IMR-90 (cell line): ENCODE results near the gene RPL36A. TPM values are rescaled to one million over a fixed set of nuclear protein-coding genes. Genes with fewer than 3 reads are reported as not detected.
A peak's percentile ranks its signal among the peaks of the same experiment; 100 is the strongest.

Source experiments
- ATAC-seq: fragments of 200-7000 bp; cut with Tn5 transposase; 2 replicates; pipeline ENCODE4 v1.9.1; 2020; ENCODE audit warnings: low read depth, mild to moderate bottlenecking, moderate library complexity
- BruUV-seq: library from RNA; stranded (reverse); fragments of 400-500 nt; replicated peaks from 2 replicates; lab custom pipeline; 2021; lab: Mats Ljungman, UMichigan
- CTCF ChIA-PET: fragments of 300-600 bp; formaldehyde crosslinking; extraction: SDS; loops from one replicate; lab custom pipeline; 2021; ENCODE audit warnings: antibody characterized with exemption; lab: Yijun Ruan, JAX
- POLR2A ChIA-PET: fragments of 300-600 bp; sonication (Branson Sonifier 250); formaldehyde crosslinking; loops from one replicate; lab custom pipeline; 2022; ENCODE audit warnings: antibody characterized with exemption; ENCODE audit not compliant: unreplicated experiment; lab: Charles Lee
- DNase-seq: peaks from one replicate; pipeline ENCODE4 v3.0.0; 2013
- H2AFZ ChIP-seq: replicated peaks from 2 replicates; pipeline ENCODE3; 2013; ENCODE audit warnings: low read length, mild to moderate bottlenecking; ENCODE audit not compliant: poor library complexity
- H2AK5ac ChIP-seq: 2 replicates; pipeline ENCODE4 v1.6.1; 2013; ENCODE audit warnings: low read depth, low read length, inconsistent platforms
- H2AK9ac ChIP-seq: replicated peaks from 2 replicates; pipeline ENCODE3; 2013; ENCODE audit warnings: mild to moderate bottlenecking, low read depth, low read length, moderate library complexity; ENCODE audit not compliant: poor library complexity
- H2BK120ac ChIP-seq: 2 replicates; pipeline ENCODE4 v1.6.1; 2013; ENCODE audit warnings: low read depth, low read length, inconsistent platforms
- H2BK15ac ChIP-seq: 3 replicates; pipeline ENCODE4 v1.6.1; 2013; ENCODE audit warnings: low read depth, low read length, inconsistent platforms
- H2BK20ac ChIP-seq: 2 replicates; pipeline ENCODE4 v1.6.1; 2013; ENCODE audit warnings: low read depth, mild to moderate bottlenecking, inconsistent platforms, low read length, moderate library complexity
- H2BK5ac ChIP-seq: 2 replicates; pipeline ENCODE4 v1.6.1; 2013; ENCODE audit warnings: mild to moderate bottlenecking, low read depth, low read length, inconsistent platforms; ENCODE audit not compliant: poor library complexity, severe bottlenecking
- H3K14ac ChIP-seq: replicated peaks from 2 replicates; pipeline ENCODE4 v1.6.1; 2013; ENCODE audit warnings: low read depth, low read length, inconsistent platforms
- H3K18ac ChIP-seq: 2 replicates; pipeline ENCODE4 v1.6.1; 2013; ENCODE audit warnings: low read depth, low read length, control low read depth
- H3K23ac ChIP-seq: 2 replicates; pipeline ENCODE4 v1.6.1; 2013; ENCODE audit warnings: low read depth, low read length, inconsistent platforms
- H3K27ac ChIP-seq: 2 replicates; pipeline ENCODE4 v1.5.1; 2013; ENCODE audit warnings: mild to moderate bottlenecking, control low read depth, low read length; ENCODE audit not compliant: insufficient read depth
- H3K27me3 ChIP-seq: 2 replicates; pipeline ENCODE4 v1.6.1; 2013; ENCODE audit warnings: low read length; ENCODE audit not compliant: control insufficient read depth, insufficient read depth
- H3K36me3 ChIP-seq: 2 replicates; pipeline ENCODE4 v1.6.1; 2013; ENCODE audit warnings: low read length, mixed read lengths; ENCODE audit not compliant: control insufficient read depth, insufficient read depth
- H3K4ac ChIP-seq: 2 replicates; pipeline ENCODE4 v1.6.1; 2013; ENCODE audit warnings: low read depth, low read length, inconsistent platforms
- H3K4me1 ChIP-seq: 2 replicates; pipeline ENCODE4 v1.6.1; 2013; ENCODE audit warnings: low read length, mixed read lengths; ENCODE audit not compliant: control insufficient read depth, insufficient read depth
- H3K4me2 ChIP-seq: 2 replicates; pipeline ENCODE4 v1.6.1; 2013; ENCODE audit warnings: low read depth, mild to moderate bottlenecking, control low read depth, low read length, moderate library complexity
- H3K4me3 ChIP-seq: 2 replicates; pipeline ENCODE4 v1.5.1; 2013; ENCODE audit warnings: low read depth, mild to moderate bottlenecking, control low read depth, low read length, moderate library complexity; ENCODE audit not compliant: insufficient read depth
- H3K56ac ChIP-seq: 2 replicates; pipeline ENCODE4 v1.6.1; 2013; ENCODE audit warnings: low read length, inconsistent platforms; ENCODE audit not compliant: insufficient read depth; ENCODE audit errors: extremely low read depth
- H3K79me1 ChIP-seq, 2 experiments: 2 replicates each; pipeline ENCODE4 v1.6.1; 2013; ENCODE audit warnings: low read length in 2 of 2, inconsistent platforms in 1 of 2, low read depth in 1 of 2
- H3K9ac ChIP-seq: 2 replicates; pipeline ENCODE4 v1.6.1; 2013; ENCODE audit warnings: low read depth, low read length, control low read depth
- H3K9me1 ChIP-seq: 2 replicates; pipeline ENCODE4 v1.6.1; 2013; ENCODE audit warnings: low read length, inconsistent platforms; ENCODE audit not compliant: insufficient read depth
- H3K9me3 ChIP-seq: 2 replicates; pipeline ENCODE4 v1.6.1; 2013; ENCODE audit warnings: low read length; ENCODE audit not compliant: control insufficient read depth, insufficient read depth
- H4K20me1 ChIP-seq: 2 replicates; pipeline ENCODE4 v1.6.1; 2013; ENCODE audit warnings: low read length, inconsistent platforms; ENCODE audit not compliant: insufficient read depth
- H4K5ac ChIP-seq: 2 replicates; pipeline ENCODE4 v1.6.1; 2013; ENCODE audit warnings: mild to moderate bottlenecking, low read depth, low read length, control low read depth
- H4K8ac ChIP-seq, 2 experiments: 2 replicates each; pipeline ENCODE4 v1.6.1; 2013; ENCODE audit warnings: low read depth in 2 of 2, low read length in 2 of 2, control low read depth in 1 of 2, inconsistent platforms in 1 of 2
- H4K91ac ChIP-seq: 2 replicates; pipeline ENCODE4 v1.6.1; 2013; ENCODE audit warnings: low read depth, low read length, inconsistent platforms; ENCODE audit not compliant: insufficient read depth
- CHD1 ChIP-seq: IDR thresholded peaks from 2 replicates; pipeline ENCODE4 v1.6.1; 2012; ENCODE audit warnings: low read depth, low read length, improper control_type of control experiment
- FOS ChIP-seq: fragments of 150-350 bp; IDR thresholded peaks from 2 replicates; pipeline ENCODE4 v1.6.1; 2016; ENCODE audit warnings: low read depth, low read length
- RAD21 ChIP-seq: IDR thresholded peaks from 2 replicates; pipeline ENCODE4 v1.6.1; 2012; ENCODE audit warnings: low read length, improper control_type of control experiment
- WGBS, 2 experiments: methylation state at CpG; one replicate each; pipeline versions ENCODE4 v1.1.5 to v1.1.7; 2013; ENCODE audit warnings: missing lambda C conversion rate in 2 of 2; ENCODE audit not compliant: insufficient read length in 1 of 2; ENCODE audit errors: extremely low coverage in 2 of 2; 5-methylcytosine and 5-hydroxymethylcytosine counted together
- dilution Hi-C: fragments of 300-500 bp; cut with HindIII; formaldehyde crosslinking; loops from one replicate; pipeline ENCODE4 v1.14.3; 2018; ENCODE audit warnings: low sequenced_read_pairs; ENCODE audit not compliant: unreplicated experiment
- in situ Hi-C: fragments of 300-500 bp; cut with MboI; formaldehyde crosslinking; loops from 3 replicates; pipeline ENCODE4 v1.14.3; 2019; ENCODE audit warnings: low sequenced_read_pairs, inconsistent platforms, mixed read lengths
- intact Hi-C: fragments of 100-400 bp; cut with micrococcal nuclease; formaldehyde crosslinking; loops from 2 replicates; pipeline ENCODE4 v1.10.0; 2022
- polyA plus RNA-seq, 3 experiments: library from polyadenylated mRNA; depleted of rRNA; stranded (reverse); fragments of >200 nt; gene quantifications; 2 replicates each; pipeline ENCODE4 v1.2.3, GENCODE V29; 2012; ENCODE audit warnings: low replicate concordance in 1 of 3
- total RNA-seq: library from RNA; depleted of rRNA; stranded (reverse); fragments of >200 nt; gene quantifications from 2 replicates; pipeline ENCODE4 v1.2.3, GENCODE V29; 2012

Gene RPL36A
- total and polyA plus RNA-seq, 2 of the 4 experiments (the other 2 are of a cell fraction), result 677 to 2,412 TPM

GRCh38 chrX:101410461-101410860 lies 19.6 kb downstream of the RPL36A start:
- Histone ChIP-seq H3K4me3 (no peak overlapping the region), H3K27ac (no peak overlapping the region), H3K9me3 (no peaks in the 10 kb centered on the region), H3K27me3 (no peaks in the 10 kb centered on the region), H4K20me1 (peaks cover 11% of the 10 kb centered on the region), H3K23ac (no peak overlapping the region), H2BK120ac (no peak overlapping the region), H2BK20ac (no peak overlapping the region), H2BK15ac (no peak overlapping the region), H2AK5ac (no peak overlapping the region), H4K91ac (no peak overlapping the region), H3K36me3 (peaks cover 11% of the 10 kb centered on the region), H3K9ac (no peak overlapping the region), H3K56ac (no peak overlapping the region), H2AK9ac (no peak overlapping the region), H3K4me1 (no peaks in the 10 kb centered on the region), H3K14ac (no peak overlapping the region), H4K5ac (no peak overlapping the region), H3K4ac (no peak overlapping the region), H2AFZ (no peak overlapping the region), H3K9me1 (no peaks in the 10 kb centered on the region), H3K18ac (no peak overlapping the region), H3K79me1 (peaks cover 0 to 6% of the 10 kb centered on the region in 2 experiments; a peak in 1 of 4 replicates), H2BK5ac (no peak overlapping the region), H3K4me2 (peak overlapping the region; percentile 71; the same call in 1 of the 2 replicates), H4K8ac (no peak overlapping the region)
- dilution Hi-C loops (no loop called here), intact Hi-C loops (no loop called here), in situ Hi-C loops (no loop called here)
- POLR2A ChIA-PET, result no interaction called here
- DNase-seq (no peak), ATAC-seq (no peak)
- no CpG with 5 or more reads among the region's 7 CpGs for WGBS, 2 experiments
- CTCF ChIA-PET, result no interaction called here
- BruUV-seq, result no TSS peak
- TF ChIP-seq CHD1 (no peak), FOS (no peak), RAD21 (no peak)
